ENCODE data around the gene WDR4. TPM values are rescaled to one million over a fixed set of nuclear protein-coding genes. Genes with fewer than 3 reads are reported as not detected.

Gene WDR4
- total RNA-seq, 1 experiment from 2014 or later = 55.3 TPM

GRCh38 chr21:42900446-42900845, 21.1 kb upstream of the WDR4 start:
- Histone ChIP-seq H3K4me3 (ENCODE audit: low read depth, low read length, poor library complexity, severe bottlenecking) (no peak overlapping the region), H3K27me3 (replicated peaks; ENCODE audit: insufficient read depth, low read depth, low read length, poor library complexity) (no peaks in the 10 kb centered on the region), H3K9me3 (ENCODE audit: low read depth, low read length, poor library complexity, severe bottlenecking) (no peaks in the 10 kb centered on the region), H3K4me1 (ENCODE audit: insufficient read depth, low read length, poor library complexity, severe bottlenecking) (no peaks in the 10 kb centered on the region), H3K36me3 (ENCODE audit: insufficient read depth, low read length, poor library complexity, severe bottlenecking) (peaks cover 42% of the 10 kb centered on the region), H3K27ac (ENCODE audit: low read depth, low read length, poor library complexity, severe bottlenecking) (no peak overlapping the region)
- no peak for TF ChIP-seq CTCF (conservative IDR thresholded peaks at IDR 0.05; ENCODE audit: low read depth, low read length)
- no peak for TF ChIP-seq EZH2 (IDR thresholded peaks at IDR 0.05; ENCODE audit: borderline replicate concordance, low read depth, low read length, poor library complexity, severe bottlenecking)
- BruUV-seq (replicated peaks) = no TSS peak
- no peak for DNase-seq (ENCODE audit: low spot score)
- ChIA-PET POLR2A (ENCODE audit: low non-redundant PET) (interaction anchor here (0.5 to 0.6 kb wide), 2 partner anchors 10 to 28 kb away, joined by 4 read pairs; no protein-coding TSS in a partner anchor), CTCF (no interaction called here)
- intact Hi-C loops (cut with micrococcal nuclease; ENCODE audit: unreplicated experiment) = no loop called here

GRCh38 chr21:42892931-42893755, 13.8 kb upstream of the WDR4 start, which contains the start of gene NDUFV3:
NDUFV3 (plus strand) TSS chr21:42893309; CDS start chr21:42893334, 25 bp downstream.
- no TSS peak for BruUV-seq (replicated peaks)

GRCh38 chr21:42892582-42892930, 13.2 kb upstream of the WDR4 start:
- Histone ChIP-seq H3K4me1 (ENCODE audit: insufficient read depth, low read length, poor library complexity, severe bottlenecking) (peaks cover 4% of the 10 kb centered on the region), H3K27me3 (replicated peaks; ENCODE audit: insufficient read depth, low read depth, low read length, poor library complexity) (no peaks in the 10 kb centered on the region), H3K9me3 (ENCODE audit: low read depth, low read length, poor library complexity, severe bottlenecking) (no peaks in the 10 kb centered on the region), H3K27ac (ENCODE audit: low read depth, low read length, poor library complexity, severe bottlenecking) (peak overlapping the region; percentile 81), H3K36me3 (ENCODE audit: insufficient read depth, low read length, poor library complexity, severe bottlenecking) (peaks cover 5% of the 10 kb centered on the region), H3K4me3 (ENCODE audit: low read depth, low read length, poor library complexity, severe bottlenecking) (peak overlapping the region; percentile 90)
- DNase-seq (ENCODE audit: low spot score) = no peak
- TF ChIP-seq CTCF (conservative IDR thresholded peaks at IDR 0.05; ENCODE audit: low read depth, low read length) (no peak), EZH2 (IDR thresholded peaks at IDR 0.05; ENCODE audit: borderline replicate concordance, low read depth, low read length, poor library complexity, severe bottlenecking) (no peak)
- POLR2A ChIA-PET (ENCODE audit: low non-redundant PET) = interaction anchor here (0.6 to 0.7 kb wide), 3 partner anchors 37 to 659 kb away, joined by 3 to 12 read pairs (median 3); no protein-coding TSS in a partner anchor
- CTCF ChIA-PET = interaction anchor here (0.6 to 1.8 kb wide), 2 partner anchors 38 to 299 kb away, joined by 6 to 8 read pairs; no protein-coding TSS in a partner anchor
- BruUV-seq (replicated peaks) = TSS peak; percentile 96
- intact Hi-C loops (cut with micrococcal nuclease; ENCODE audit: unreplicated experiment) = no loop called here

More at GRCh38 chr21:42892931-42893755, 13.8 kb upstream of the WDR4 start, which contains the start of gene NDUFV3:
- intact Hi-C loops (cut with micrococcal nuclease; ENCODE audit: unreplicated experiment) = loop anchor here (1.0 kb wide), 1 partner anchor 14 kb away; the partner anchor contains the start of gene WDR4
- Histone ChIP-seq H3K4me1 (ENCODE audit: insufficient read depth, low read length, poor library complexity, severe bottlenecking) (peaks cover 4% of the 10 kb centered on the region), H3K27me3 (replicated peaks; ENCODE audit: insufficient read depth, low read depth, low read length, poor library complexity) (no peaks in the 10 kb centered on the region), H3K36me3 (ENCODE audit: insufficient read depth, low read length, poor library complexity, severe bottlenecking) (peaks cover 9% of the 10 kb centered on the region), H3K4me3 (ENCODE audit: low read depth, low read length, poor library complexity, severe bottlenecking) (peak within 1 kb of the TSS; percentile 90), H3K27ac (ENCODE audit: low read depth, low read length, poor library complexity, severe bottlenecking) (peak within 1 kb of the TSS; percentile 81), H3K9me3 (ENCODE audit: low read depth, low read length, poor library complexity, severe bottlenecking) (no peaks in the 10 kb centered on the region)
- ChIA-PET POLR2A (ENCODE audit: low non-redundant PET) (interaction anchor here (0.6 to 0.7 kb wide), 2 partner anchors 36 to 339 kb away, joined by 3 to 12 read pairs; no protein-coding TSS in a partner anchor), CTCF (interaction anchor here (0.5 to 1.8 kb wide), 3 partner anchors 38 to 300 kb away, joined by 5 to 8 read pairs (median 6); no protein-coding TSS in a partner anchor)
- TF ChIP-seq CTCF (conservative IDR thresholded peaks at IDR 0.05; ENCODE audit: low read depth, low read length) = no peak
- TF ChIP-seq EZH2 (IDR thresholded peaks at IDR 0.05; ENCODE audit: borderline replicate concordance, low read depth, low read length, poor library complexity, severe bottlenecking) = no peak
- peak; percentile 99 for DNase-seq (ENCODE audit: low spot score)
